Mesenchymal stem cell (in vitro differentiated cells and primary cell): ENCODE data around the gene ABCC4.

Source experiments
- DNase-seq: peaks from one replicate; pipeline ENCODE4 v3.0.0-alpha.2; 2013
- H2AFZ ChIP-seq: one replicate; pipeline ENCODE4 v1.6.1; 2013; ENCODE audit warnings: low read depth, mild to moderate bottlenecking, control low read depth, inconsistent platforms, low read length, moderate library complexity
- H2AK5ac ChIP-seq: 2 replicates; pipeline ENCODE4 v1.6.1; 2013; ENCODE audit warnings: low read length, moderate library complexity, mild to moderate bottlenecking, inconsistent platforms; ENCODE audit not compliant: severe bottlenecking
- H2BK120ac ChIP-seq: one replicate; pipeline ENCODE4 v1.6.1; 2013; ENCODE audit warnings: low read depth, mild to moderate bottlenecking, inconsistent platforms, low read length, moderate library complexity
- H2BK12ac ChIP-seq, 2 experiments: one replicate each; pipeline ENCODE4 v1.6.1; 2013; ENCODE audit warnings: inconsistent platforms in 2 of 2, low read length in 2 of 2, mild to moderate bottlenecking in 2 of 2, moderate library complexity in 2 of 2, control low read depth in 1 of 2
- H2BK15ac ChIP-seq: one replicate; pipeline ENCODE4 v1.6.1; 2013; ENCODE audit warnings: mild to moderate bottlenecking, low read depth, inconsistent platforms; ENCODE audit not compliant: poor library complexity, severe bottlenecking
- H2BK5ac ChIP-seq: 2 replicates; pipeline ENCODE4 v1.6.1; 2013; ENCODE audit warnings: low read depth, mild to moderate bottlenecking, low read length, control low read depth, inconsistent platforms; ENCODE audit not compliant: poor library complexity, severe bottlenecking
- H3K14ac ChIP-seq, 2 experiments: one replicate each; pipeline ENCODE4 v1.6.1; 2013; ENCODE audit warnings: inconsistent platforms in 2 of 2, low read length in 2 of 2, control low read depth in 1 of 2, mild to moderate bottlenecking in 1 of 2, moderate library complexity in 1 of 2
- H3K18ac ChIP-seq, 2 experiments: one replicate each; pipeline ENCODE4 v1.6.1; 2013; ENCODE audit warnings: inconsistent platforms in 2 of 2, low read length in 2 of 2, control low read depth in 1 of 2, low read depth in 1 of 2, mild to moderate bottlenecking in 1 of 2
- H3K23ac ChIP-seq, 2 experiments: one replicate each; pipeline ENCODE4 v1.6.1; 2013; ENCODE audit warnings: inconsistent platforms in 2 of 2, low read length in 2 of 2, mild to moderate bottlenecking in 2 of 2, moderate library complexity in 2 of 2, control low read depth in 1 of 2
- H3K27ac ChIP-seq: 2 replicates; pipeline ENCODE4 v1.5.1; 2013; ENCODE audit warnings: mild to moderate bottlenecking, moderate library complexity, low read length, control low read depth, inconsistent platforms; ENCODE audit not compliant: poor library complexity, severe bottlenecking
- H3K27me3 ChIP-seq, 2 experiments: 2 replicates each; pipeline versions ENCODE4 v1.6.1 to v1.7.0; 2013; ENCODE audit warnings: low read length in 2 of 2, mild to moderate bottlenecking in 2 of 2, moderate library complexity in 2 of 2, control low read depth in 1 of 2, inconsistent platforms in 1 of 2; ENCODE audit not compliant: control insufficient read depth in 1 of 2, insufficient read depth in 1 of 2
- H3K36me3 ChIP-seq, 2 experiments: 2 replicates each; pipeline versions ENCODE4 v1.6.1 to v1.7.0; 2013; ENCODE audit warnings: low read length in 2 of 2, control low read depth in 1 of 2, inconsistent platforms in 1 of 2, low read depth in 1 of 2, mild to moderate bottlenecking in 1 of 2; ENCODE audit not compliant: insufficient read depth in 2 of 2, control insufficient read depth in 1 of 2
- H3K4ac ChIP-seq, 2 experiments: one replicate each; pipeline ENCODE4 v1.6.1; 2013; ENCODE audit warnings: inconsistent platforms in 2 of 2, low read length in 2 of 2, mild to moderate bottlenecking in 2 of 2, moderate library complexity in 2 of 2, control low read depth in 1 of 2, low read depth in 1 of 2
- H3K4me1 ChIP-seq: 2 replicates; pipeline ENCODE4 v1.6.1; 2013; ENCODE audit warnings: low read depth, low read length, control low read depth; ENCODE audit not compliant: control insufficient read depth, insufficient read depth
- H3K4me2 ChIP-seq: 2 replicates; pipeline ENCODE4 v1.6.1; 2013; ENCODE audit warnings: low read length, mild to moderate bottlenecking, inconsistent platforms; ENCODE audit not compliant: poor library complexity, severe bottlenecking
- H3K4me3 ChIP-seq, 2 experiments: 2 replicates each; pipeline versions ENCODE4 v1.5.1 to v1.7.0; 2013; ENCODE audit warnings: low read length in 2 of 2, mild to moderate bottlenecking in 2 of 2, control low read depth in 1 of 2, low read depth in 1 of 2; ENCODE audit not compliant: insufficient read depth in 1 of 2
- H3K79me1 ChIP-seq: replicated peaks from 2 replicates; pipeline ENCODE4 v1.6.1; 2013; ENCODE audit warnings: mild to moderate bottlenecking, control low read depth, low read length, inconsistent platforms; ENCODE audit not compliant: poor library complexity, severe bottlenecking
- H3K9ac ChIP-seq: 2 replicates; pipeline ENCODE4 v1.7.0; 2013; ENCODE audit warnings: mild to moderate bottlenecking, low read length, moderate library complexity
- H3K9me3 ChIP-seq: 2 replicates; pipeline ENCODE4 v1.7.0; 2013; ENCODE audit warnings: mild to moderate bottlenecking, low read length; ENCODE audit not compliant: control insufficient read depth
- H4K8ac ChIP-seq: one replicate; pipeline ENCODE4 v1.6.1; 2013; ENCODE audit warnings: inconsistent platforms, mild to moderate bottlenecking, low read length, moderate library complexity
- H4K91ac ChIP-seq: one replicate; pipeline ENCODE4 v1.6.1; 2013; ENCODE audit warnings: mild to moderate bottlenecking, low read length, inconsistent platforms
- WGBS: methylation state at CpG from one replicate; pipeline ENCODE4 v1.1.7; 2013; ENCODE audit warnings: mixed read lengths; 5-methylcytosine and 5-hydroxymethylcytosine counted together

The ABCC4 gene

GRCh38 chr13:95243207-95243606 is 58.0 kb downstream of the ABCC4 start:
- Histone ChIP-seq H3K23ac (no peak overlapping the region), H2AK5ac (no peak overlapping the region), H3K27ac (no peak overlapping the region), H3K79me1 (peaks cover 45% of the 10 kb centered on the region), H3K18ac (peak overlapping the region in 1 of 2 experiments; percentile 46), H2BK15ac (no peak overlapping the region), H2AFZ (no peak overlapping the region), H4K91ac (peak overlapping the region; percentile 25), H3K4me3 (no peak overlapping the region), H4K8ac (peak overlapping the region; percentile 55), H3K27me3 (no peaks in the 10 kb centered on the region), H3K4me2 (no peak overlapping the region), H3K14ac (no peak overlapping the region), H3K4me1 (peaks cover 8% of the 10 kb centered on the region), H2BK12ac (peak overlapping the region in 1 of 2 experiments; percentile 57), H3K9me3 (no peaks in the 10 kb centered on the region), H3K4ac (peak overlapping the region in 1 of 2 experiments; percentile 65), H3K9ac (no peak overlapping the region), H2BK5ac (no peak overlapping the region), H3K36me3 (peaks cover 14 to 41% of the 10 kb centered on the region in 2 experiments), H2BK120ac (no peak overlapping the region)
- no peak for DNase-seq
- WGBS = 78% methylated on average over 7 of the region's 7 CpGs

DNA sequence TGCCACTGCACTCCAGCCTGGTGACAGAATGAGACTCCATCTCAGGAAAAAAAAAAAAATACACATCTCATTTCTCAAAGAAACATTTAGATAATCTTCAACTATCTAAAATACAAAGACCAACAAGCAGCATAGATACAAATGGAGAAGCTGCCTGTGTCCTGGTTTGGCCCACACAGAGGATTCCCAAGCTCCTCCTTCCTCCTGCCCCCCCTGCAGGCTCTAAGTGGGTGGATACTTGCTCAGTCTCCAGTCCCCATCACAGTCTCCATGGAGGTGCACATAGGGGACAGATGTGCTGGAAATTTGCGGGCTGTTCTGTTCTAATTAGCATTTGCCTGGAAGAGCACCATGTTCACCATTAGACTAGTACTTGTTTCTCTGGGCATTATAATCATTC is 59.9 kb downstream of the ABCC4 start:
- no peak for DNase-seq
- no peak overlapping the region for H3K14ac ChIP-seq
- no peak overlapping the region for H2BK5ac ChIP-seq
- H2BK12ac ChIP-seq = peak overlapping the region; percentile 69 to 77
- H3K79me1 ChIP-seq = peaks cover 46% of the 10 kb centered on the region
- H2BK120ac ChIP-seq = no peak overlapping the region
- no peak overlapping the region for H2AK5ac ChIP-seq
- no peak overlapping the region for H2AFZ ChIP-seq
- no peak overlapping the region for H3K4me3 ChIP-seq
- no peaks in the 10 kb centered on the region for H3K27me3 ChIP-seq
- H3K27ac ChIP-seq = no peak overlapping the region
- 100% methylated on average over 1 of the region's 1 CpG for WGBS
- H4K8ac ChIP-seq = no peak overlapping the region
- H3K23ac ChIP-seq = no peak overlapping the region
- no peak overlapping the region for H4K91ac ChIP-seq
- H3K4me2 ChIP-seq = no peak overlapping the region
- H3K4me1 ChIP-seq = peaks cover 12% of the 10 kb centered on the region
- H3K18ac ChIP-seq = no peak overlapping the region
- H2BK15ac ChIP-seq = no peak overlapping the region
- H3K9me3 ChIP-seq = no peaks in the 10 kb centered on the region
- H3K4ac ChIP-seq = peak overlapping the region in 1 of 2 experiments; percentile 9
- H3K9ac ChIP-seq = no peak overlapping the region
- H3K36me3 ChIP-seq = peaks cover 8 to 45% of the 10 kb centered on the region in 2 experiments

GRCh38 chr13:95239283-95239682 is 62.0 kb downstream of the ABCC4 start:
- no peak overlapping the region for H3K9ac ChIP-seq
- H3K14ac ChIP-seq = no peak overlapping the region
- H3K27me3 ChIP-seq = no peaks in the 10 kb centered on the region
- peaks cover 35% of the 10 kb centered on the region for H3K79me1 ChIP-seq
- no peak overlapping the region for H4K8ac ChIP-seq
- no peak overlapping the region for H2BK5ac ChIP-seq
- H3K18ac ChIP-seq = peak overlapping the region in 1 of 2 experiments; percentile 6
- H3K23ac ChIP-seq = no peak overlapping the region
- H2BK15ac ChIP-seq = no peak overlapping the region
- peaks cover 2 to 27% of the 10 kb centered on the region in 2 experiments for H3K36me3 ChIP-seq
- H3K4me1 ChIP-seq = peaks cover 6% of the 10 kb centered on the region
- H2AK5ac ChIP-seq = no peak overlapping the region
- 70% methylated on average over 2 of the region's 2 CpGs for WGBS
- no peak overlapping the region for H3K4ac ChIP-seq
- DNase-seq = peak; percentile 68
- H3K27ac ChIP-seq = no peak overlapping the region
- no peak overlapping the region for H3K4me3 ChIP-seq
- no peak overlapping the region for H2AFZ ChIP-seq
- H4K91ac ChIP-seq = no peak overlapping the region
- H3K9me3 ChIP-seq = no peaks in the 10 kb centered on the region
- no peak overlapping the region for H2BK120ac ChIP-seq
- no peak overlapping the region for H3K4me2 ChIP-seq
- no peak overlapping the region for H2BK12ac ChIP-seq

DNA sequence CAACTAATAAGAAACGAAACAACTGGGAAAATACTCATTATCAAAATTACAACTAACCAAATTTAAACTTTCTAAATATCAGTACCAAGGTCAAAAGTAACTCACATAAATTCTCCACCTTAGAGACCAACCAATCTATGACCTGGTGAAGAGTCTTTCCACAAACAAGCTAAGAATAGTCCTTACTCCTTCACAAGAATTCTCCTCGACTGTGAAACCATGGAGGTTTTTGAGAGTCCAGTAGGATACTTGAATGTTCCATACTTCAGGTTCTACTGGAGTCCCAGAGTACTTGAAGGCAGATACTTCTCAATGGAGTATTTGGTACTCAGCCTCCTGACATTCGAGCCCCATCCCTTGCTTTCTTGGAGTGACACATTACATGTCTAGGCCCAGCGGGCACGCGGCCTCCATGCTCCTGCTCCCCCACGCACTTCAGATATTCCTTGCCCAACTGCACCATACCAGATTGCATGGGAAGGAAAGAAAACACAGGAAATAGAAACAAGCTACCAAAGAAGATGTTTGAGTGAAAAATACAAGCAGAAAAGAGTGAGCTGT is 63.9 kb downstream of the ABCC4 start:
- no peak overlapping the region for H4K8ac ChIP-seq
- H3K9me3 ChIP-seq = no peaks in the 10 kb centered on the region
- no peak overlapping the region for H3K4me3 ChIP-seq
- no peaks in the 10 kb centered on the region for H3K27me3 ChIP-seq
- no peak overlapping the region for H2AK5ac ChIP-seq
- H3K36me3 ChIP-seq = peaks cover 2 to 17% of the 10 kb centered on the region in 2 experiments
- H4K91ac ChIP-seq = peak overlapping the region; percentile 80
- no peak overlapping the region for H3K4ac ChIP-seq
- H3K18ac ChIP-seq = peak overlapping the region; percentile 46 to 64
- no peak for DNase-seq
- no peak overlapping the region for H2BK15ac ChIP-seq
- H2BK5ac ChIP-seq = no peak overlapping the region
- WGBS = 97% methylated on average over 6 of the region's 7 CpGs
- no peak overlapping the region for H3K27ac ChIP-seq
- H2BK120ac ChIP-seq = peak overlapping the region; percentile 73
- H3K9ac ChIP-seq = no peak overlapping the region
- H2BK12ac ChIP-seq = peak overlapping the region; percentile 94 to 100
- peaks cover 4% of the 10 kb centered on the region for H3K4me1 ChIP-seq
- H2AFZ ChIP-seq = no peak overlapping the region
- no peak overlapping the region for H3K23ac ChIP-seq
- H3K14ac ChIP-seq = no peak overlapping the region
- H3K4me2 ChIP-seq = no peak overlapping the region
- H3K79me1 ChIP-seq = peaks cover 31% of the 10 kb centered on the region
